ENCODE measurements around the gene OLFML2A. TPM values are rescaled to one million over a fixed set of nuclear protein-coding genes. Genes with fewer than 3 reads are reported as not detected.

Gene OLFML2A
- total and polyA plus RNA-seq, 2 donors (not counting 1 experiment from before 2014, with no cell fraction given) = 0.76 to 0.88 TPM

DNA sequence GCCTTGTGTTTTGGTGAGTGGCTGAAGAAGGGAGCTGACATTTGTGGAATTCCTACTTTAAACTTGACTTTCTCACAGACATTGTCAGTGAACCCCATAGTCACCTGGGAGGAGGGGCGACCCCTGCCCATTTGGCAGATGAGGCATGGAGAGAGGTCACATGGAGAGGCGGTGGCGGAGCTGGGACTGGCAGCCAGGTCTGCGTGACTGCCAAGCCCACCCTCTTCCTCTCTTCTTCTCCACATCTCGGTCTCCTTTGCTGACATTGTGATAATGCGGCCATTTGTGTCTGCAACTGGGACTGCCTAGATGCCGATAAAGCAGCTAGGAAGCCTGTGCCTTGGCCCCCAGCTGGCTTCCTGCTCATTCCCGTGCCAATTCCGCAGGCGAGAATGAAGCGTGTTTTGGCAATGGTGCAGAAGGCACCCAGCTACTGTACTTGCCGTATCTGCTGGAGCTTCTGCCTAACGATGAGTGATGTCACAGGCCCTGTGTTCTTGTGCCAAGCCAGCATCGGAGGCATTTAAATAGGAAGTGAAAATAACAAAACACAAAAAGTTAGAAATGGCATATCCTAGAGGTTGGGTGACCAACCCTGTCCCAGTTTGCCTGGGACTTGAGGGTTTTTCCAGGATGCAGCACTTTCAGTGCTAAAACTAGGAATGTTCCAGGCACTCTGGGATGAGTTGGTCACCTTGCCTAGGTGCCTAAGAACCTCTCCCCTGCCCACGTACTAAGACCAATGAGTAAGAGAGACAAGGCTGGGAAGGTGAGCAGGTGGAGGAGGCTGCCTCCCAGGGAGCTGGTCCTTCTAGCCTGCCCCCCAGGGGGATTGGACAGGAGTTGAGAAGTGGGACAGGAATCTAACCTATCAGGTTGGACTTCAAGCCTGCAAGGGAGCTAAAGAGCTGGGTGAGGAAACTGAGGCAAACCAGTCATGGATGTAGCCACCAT, 23.6 kb downstream of the OLFML2A start:
- DNase-seq (peak; percentile 86), ATAC-seq (ENCODE audit: low read depth) (peak; percentile 92)
- Histone ChIP-seq H3K4me1 (ENCODE audit: control insufficient read depth in 2 of 2, insufficient read depth in 2 of 2, low read length in 2 of 2) (peaks cover 39 to 46% of the 10 kb centered on the region in 2 donors), H3K27ac (ENCODE audit: low read length in 2 of 2) (peak overlapping the region; percentile 84 to 94), H3K9me3 (ENCODE audit: control extremely low read depth in 1 of 3, control insufficient read depth in 2 of 3, insufficient read depth in 1 of 3, low read length in 2 of 3) (peaks cover 0 to 15% (median 0%) of the 10 kb centered on the region in 3 donors), H3K79me2 (ENCODE audit: control insufficient read depth, insufficient read depth, low read length) (no peaks in the 10 kb centered on the region), H3K4me2 (replicated peaks; ENCODE audit: low read depth, low read length, poor library complexity, severe bottlenecking) (peak overlapping the region; percentile 63), H2AFZ (ENCODE audit: insufficient read depth, low read depth, low read length, poor library complexity, severe bottlenecking) (peak overlapping the region; percentile 67), H4K20me1 (ENCODE audit: control insufficient read depth, insufficient read depth, low read length, poor library complexity, severe bottlenecking) (no peaks in the 10 kb centered on the region), H3K4me3 (ENCODE audit: control extremely low read depth in 1 of 5, extremely low read depth in 1 of 5, insufficient read depth in 1 of 5, low read depth in 2 of 5, low read length in 4 of 5) (peak overlapping the region in 2 of 5 experiments; percentile 31 to 50), H3K27me3 (replicated peaks in 1 of 4; ENCODE audit: control extremely low read depth in 1 of 4, control insufficient read depth in 3 of 4, insufficient read depth in 4 of 4, low read length in 3 of 4) (peaks cover 0 to 3% (median 0%) of the 10 kb centered on the region in 4 experiments), H3K9ac (ENCODE audit: low read length) (peak overlapping the region; percentile 40), H3K36me3 (replicated peaks in 1 of 2; ENCODE audit: control extremely low read depth in 1 of 2, control insufficient read depth in 1 of 2, extremely low read depth in 1 of 2, insufficient read depth in 2 of 2, low read length in 1 of 2) (no peaks in the 10 kb centered on the region)
- no peaks in the 10 kb centered on the region for H3K9me3 Mint-ChIP-seq (ENCODE audit: insufficient read depth)
- peaks cover 36% of the 10 kb centered on the region for H3K4me1 Mint-ChIP-seq
- WGBS (ENCODE audit: insufficient coverage) = 32% methylated on average over 10 of the region's 15 CpGs
- TF ChIP-seq, protein P1, sequence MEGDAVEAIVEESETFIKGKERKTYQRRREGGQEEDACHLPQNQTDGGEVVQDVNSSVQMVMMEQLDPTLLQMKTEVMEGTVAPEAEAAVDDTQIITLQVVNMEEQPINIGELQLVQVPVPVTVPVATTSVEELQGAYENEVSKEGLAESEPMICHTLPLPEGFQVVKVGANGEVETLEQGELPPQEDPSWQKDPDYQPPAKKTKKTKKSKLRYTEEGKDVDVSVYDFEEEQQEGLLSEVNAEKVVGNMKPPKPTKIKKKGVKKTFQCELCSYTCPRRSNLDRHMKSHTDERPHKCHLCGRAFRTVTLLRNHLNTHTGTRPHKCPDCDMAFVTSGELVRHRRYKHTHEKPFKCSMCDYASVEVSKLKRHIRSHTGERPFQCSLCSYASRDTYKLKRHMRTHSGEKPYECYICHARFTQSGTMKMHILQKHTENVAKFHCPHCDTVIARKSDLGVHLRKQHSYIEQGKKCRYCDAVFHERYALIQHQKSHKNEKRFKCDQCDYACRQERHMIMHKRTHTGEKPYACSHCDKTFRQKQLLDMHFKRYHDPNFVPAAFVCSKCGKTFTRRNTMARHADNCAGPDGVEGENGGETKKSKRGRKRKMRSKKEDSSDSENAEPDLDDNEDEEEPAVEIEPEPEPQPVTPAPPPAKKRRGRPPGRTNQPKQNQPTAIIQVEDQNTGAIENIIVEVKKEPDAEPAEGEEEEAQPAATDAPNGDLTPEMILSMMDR (IDR thresholded peaks at IDR 0.05) = no peak
- no peak for TF ChIP-seq EZH2 (IDR thresholded peaks at IDR 0.05; ENCODE audit: borderline replicate concordance, insufficient read depth, low read depth, low read length, poor library complexity, severe bottlenecking)
- no peaks in the 10 kb centered on the region for H3K27me3 Mint-ChIP-seq
- ChIA-PET POLR2A (interaction anchor here (0.6 kb wide), 1 partner anchor 60 kb away, joined by 4 read pairs; no protein-coding TSS in a partner anchor), CTCF (interaction anchor here (0.6 to 3.0 kb wide), 7 partner anchors 9 to 61 kb away, joined by 3 to 17 read pairs (median 8); partner anchors contain the start of genes ARPC5L, OLFML2A, RPL35 and WDR38)
- H3K4me3 Mint-ChIP-seq = peak overlapping the region; percentile 77
- intact Hi-C loops (cut with micrococcal nuclease) = no loop called here
- H3K27ac Mint-ChIP-seq = peak overlapping the region; percentile 96

All from B cell (primary cell).